Mesothelial cell of epicardium (in vitro differentiated cells): ENCODE results near the gene HDAC7. TPM values are rescaled to one million over a fixed set of nuclear protein-coding genes. Genes with fewer than 3 reads are reported as not detected.

Experiments
- DNase-seq, 2 experiments: peaks; one replicate each; pipeline ENCODE4 v3.0.0; 2021; ENCODE audit warnings: low spot score in 2 of 2; ENCODE audit not compliant: unreplicated experiment in 2 of 2
- H3K27ac Mint-ChIP-seq: 2 replicates; pipeline ENCODE4 v1.8.0; 2021; ENCODE audit warnings: mixed read lengths
- H3K27me3 Mint-ChIP-seq: 2 replicates; pipeline ENCODE4 v1.8.0; 2021; ENCODE audit warnings: low read depth, mixed read lengths
- H3K36me3 Mint-ChIP-seq: 2 replicates; pipeline ENCODE4 v1.8.0; 2021; ENCODE audit warnings: mixed read lengths
- H3K4me1 Mint-ChIP-seq: 2 replicates; pipeline ENCODE4 v1.8.0; 2021; ENCODE audit warnings: mixed read lengths
- H3K4me3 Mint-ChIP-seq: 2 replicates; pipeline ENCODE4 v1.8.0; 2021; ENCODE audit warnings: mild to moderate bottlenecking, moderate library complexity, mixed read lengths
- H3K9me3 Mint-ChIP-seq: 2 replicates; pipeline ENCODE4 v1.8.0; 2021; ENCODE audit warnings: mixed read lengths
- CTCF ChIP-seq: fragments of 200-600 bp; sonication (generic); IDR thresholded peaks from one replicate; pipeline ENCODE4 v1.5.0; 2021; ENCODE audit warnings: antibody characterized with exemption; ENCODE audit not compliant: unreplicated experiment
- total RNA-seq: library from RNA; stranded (reverse); gene quantifications from 3 replicates; pipeline ENCODE4 v1.2.1, GENCODE V29; 2021

Gene HDAC7
- total RNA-seq, 1 donor from 2014 or later = 132 TPM

- Mint-ChIP-seq H3K27ac (no peak overlapping the region), H3K9me3 (no peaks in the 10 kb centered on the region), H3K36me3 (no peaks in the 10 kb centered on the region), H3K4me1 (peaks cover 25% of the 10 kb centered on the region), H3K27me3 (no peaks in the 10 kb centered on the region), H3K4me3 (no peak overlapping the region)
- DNase-seq = no peak
- no peak for TF ChIP-seq CTCF
These were observed 76.3 kb downstream of the HDAC7 start for GRCh38 chr12:47743311-47743860.

GRCh38 chr12:47742253-47742825 is 77.4 kb downstream of the HDAC7 start:
- no peaks in the 10 kb centered on the region for H3K9me3 Mint-ChIP-seq
- H3K27me3 Mint-ChIP-seq = no peaks in the 10 kb centered on the region
- peak; percentile 91 for TF ChIP-seq CTCF
- H3K27ac Mint-ChIP-seq = no peak overlapping the region
- peak in 1 of 2 experiments; percentile 77 for DNase-seq
- no peaks in the 10 kb centered on the region for H3K36me3 Mint-ChIP-seq
- no peak overlapping the region for H3K4me3 Mint-ChIP-seq
- H3K4me1 Mint-ChIP-seq = peaks cover 29% of the 10 kb centered on the region

GRCh38 chr12:47741340-47741703 is 78.4 kb downstream of the HDAC7 start:
- Mint-ChIP-seq H3K27ac (peak overlapping the region; percentile 73), H3K4me3 (no peak overlapping the region), H3K9me3 (no peaks in the 10 kb centered on the region), H3K36me3 (no peaks in the 10 kb centered on the region), H3K4me1 (peaks cover 34% of the 10 kb centered on the region), H3K27me3 (no peaks in the 10 kb centered on the region)
- no peak for TF ChIP-seq CTCF
- DNase-seq = no peak

- no peaks in the 10 kb centered on the region for H3K27me3 Mint-ChIP-seq
- no peak overlapping the region for H3K4me3 Mint-ChIP-seq
- H3K4me1 Mint-ChIP-seq = peaks cover 34% of the 10 kb centered on the region
- peak overlapping the region; percentile 73 for H3K27ac Mint-ChIP-seq
- no peaks in the 10 kb centered on the region for H3K36me3 Mint-ChIP-seq
- no peak for DNase-seq
- TF ChIP-seq CTCF = no peak
- H3K9me3 Mint-ChIP-seq = no peaks in the 10 kb centered on the region
These were observed 78.9 kb downstream of the HDAC7 start for GRCh38 chr12:47740606-47741339.

- H3K4me1 Mint-ChIP-seq = peaks cover 31% of the 10 kb centered on the region
- H3K4me3 Mint-ChIP-seq = no peak overlapping the region
- no peaks in the 10 kb centered on the region for H3K27me3 Mint-ChIP-seq
- TF ChIP-seq CTCF = no peak
- no peaks in the 10 kb centered on the region for H3K36me3 Mint-ChIP-seq
- DNase-seq = no peak
- no peak overlapping the region for H3K27ac Mint-ChIP-seq
- no peaks in the 10 kb centered on the region for H3K9me3 Mint-ChIP-seq
These were observed 79.7 kb downstream of the HDAC7 start for GRCh38 chr12:47739979-47740378.
